PFSK-1 (cell line): Measurements from ENCODE around the gene FAR1.

Source experiments
- FOXP2 ChIP-seq: optimal IDR thresholded peaks from 2 replicates; pipeline ENCODE3; 2011; ENCODE audit warnings: borderline replicate concordance, control low read depth, inconsistent platforms; ENCODE audit not compliant: insufficient read depth; ENCODE audit errors: extremely low read length, extremely low read depth
- POLR2AphosphoS5 ChIP-seq: IDR thresholded peaks from 2 replicates; pipeline ENCODE4 v1.6.1; 2012; ENCODE audit warnings: low read depth, mild to moderate bottlenecking, control low read depth, low read length, moderate library complexity
- SIN3A ChIP-seq: IDR thresholded peaks from 2 replicates; pipeline ENCODE4 v1.6.1; 2012; ENCODE audit warnings: mild to moderate bottlenecking, low read length, moderate library complexity, borderline replicate concordance; ENCODE audit not compliant: insufficient read depth
- TAF1 ChIP-seq: IDR thresholded peaks from 2 replicates; pipeline ENCODE4 v1.6.1; 2012; ENCODE audit warnings: low read length, control low read depth, borderline replicate concordance; ENCODE audit not compliant: insufficient read depth
- TF ChIP-seq, protein P1 (sequence below), 2 experiments: IDR thresholded peaks; 2 replicates each; pipeline versions ENCODE4 v1.6.1 to v1.8.0; 2011 to 2012; ENCODE audit warnings: low read depth in 2 of 2, low read length in 2 of 2, control low read depth in 1 of 2, inconsistent platforms in 1 of 2, mild to moderate bottlenecking in 1 of 2, moderate library complexity in 1 of 2; ENCODE audit not compliant: insufficient read depth in 1 of 2

DNA sequence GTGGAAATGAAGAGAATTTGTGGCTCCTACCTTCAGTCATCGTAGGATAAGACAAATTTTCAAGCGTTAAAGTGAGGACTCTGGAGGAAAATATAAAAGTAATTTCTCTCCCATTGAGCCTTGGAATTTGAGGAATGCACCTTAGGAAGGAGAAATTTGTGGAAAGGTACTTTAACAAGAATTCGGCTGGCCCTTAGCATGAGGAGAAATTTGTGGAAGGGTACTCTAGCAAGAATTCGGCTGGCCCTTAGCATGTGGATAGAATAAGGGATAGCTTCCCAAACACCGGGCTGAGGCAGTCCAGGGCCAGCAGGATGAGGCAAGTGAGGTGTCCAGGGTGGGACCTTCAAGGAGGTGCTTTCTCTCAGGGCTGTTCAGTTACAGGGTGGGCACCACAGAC is 33.2 kb upstream of the FAR1 start:
- TF ChIP-seq POLR2AphosphoS5: no peak
- TF ChIP-seq, protein P1, sequence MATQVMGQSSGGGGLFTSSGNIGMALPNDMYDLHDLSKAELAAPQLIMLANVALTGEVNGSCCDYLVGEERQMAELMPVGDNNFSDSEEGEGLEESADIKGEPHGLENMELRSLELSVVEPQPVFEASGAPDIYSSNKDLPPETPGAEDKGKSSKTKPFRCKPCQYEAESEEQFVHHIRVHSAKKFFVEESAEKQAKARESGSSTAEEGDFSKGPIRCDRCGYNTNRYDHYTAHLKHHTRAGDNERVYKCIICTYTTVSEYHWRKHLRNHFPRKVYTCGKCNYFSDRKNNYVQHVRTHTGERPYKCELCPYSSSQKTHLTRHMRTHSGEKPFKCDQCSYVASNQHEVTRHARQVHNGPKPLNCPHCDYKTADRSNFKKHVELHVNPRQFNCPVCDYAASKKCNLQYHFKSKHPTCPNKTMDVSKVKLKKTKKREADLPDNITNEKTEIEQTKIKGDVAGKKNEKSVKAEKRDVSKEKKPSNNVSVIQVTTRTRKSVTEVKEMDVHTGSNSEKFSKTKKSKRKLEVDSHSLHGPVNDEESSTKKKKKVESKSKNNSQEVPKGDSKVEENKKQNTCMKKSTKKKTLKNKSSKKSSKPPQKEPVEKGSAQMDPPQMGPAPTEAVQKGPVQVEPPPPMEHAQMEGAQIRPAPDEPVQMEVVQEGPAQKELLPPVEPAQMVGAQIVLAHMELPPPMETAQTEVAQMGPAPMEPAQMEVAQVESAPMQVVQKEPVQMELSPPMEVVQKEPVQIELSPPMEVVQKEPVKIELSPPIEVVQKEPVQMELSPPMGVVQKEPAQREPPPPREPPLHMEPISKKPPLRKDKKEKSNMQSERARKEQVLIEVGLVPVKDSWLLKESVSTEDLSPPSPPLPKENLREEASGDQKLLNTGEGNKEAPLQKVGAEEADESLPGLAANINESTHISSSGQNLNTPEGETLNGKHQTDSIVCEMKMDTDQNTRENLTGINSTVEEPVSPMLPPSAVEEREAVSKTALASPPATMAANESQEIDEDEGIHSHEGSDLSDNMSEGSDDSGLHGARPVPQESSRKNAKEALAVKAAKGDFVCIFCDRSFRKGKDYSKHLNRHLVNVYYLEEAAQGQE (IDR thresholded peaks at IDR 0.05; ENCODE audit: insufficient read depth in 1 of 2, low read depth in 2 of 2, low read length in 2 of 2): no peak
- no peak for TF ChIP-seq TAF1
- TF ChIP-seq SIN3A: no peak
- no peak for TF ChIP-seq FOXP2
